SU-DHL-6 (cell line): Measurements from ENCODE around the gene RCCD1.

Experiments used
- H2AFZ ChIP-seq: fragments of 200-600 bp; sonication (generic); 2 replicates; pipeline ENCODE4 v1.6.1; 2014; ENCODE audit warnings: low read depth, mild to moderate bottlenecking, moderate library complexity, mixed read lengths, antibody characterized with exemption, low read length; ENCODE audit not compliant: severe bottlenecking
- H3F3A ChIP-seq: fragments of 200-600 bp; shearing (Covaris generic); 2 replicates; pipeline ENCODE4 v1.6.0; 2016; ENCODE audit warnings: antibody characterized with exemption, mild to moderate bottlenecking; ENCODE audit not compliant: insufficient read depth
- H3K27ac ChIP-seq: fragments of 200-600 bp; sonication (generic); 2 replicates; pipeline ENCODE4 v1.5.1; 2016; ENCODE audit warnings: low read depth, mild to moderate bottlenecking, low read length, moderate library complexity, mixed read lengths
- H3K27me3 ChIP-seq: fragments of 200-600 bp; sonication (generic), shearing (Covaris generic); 2 replicates; pipeline ENCODE4 v1.6.0; 2014; ENCODE audit warnings: mild to moderate bottlenecking, low read length
- H3K36me3 ChIP-seq: fragments of 200-600 bp; sonication (generic); 2 replicates; pipeline ENCODE4 v1.6.1; 2014; ENCODE audit warnings: mild to moderate bottlenecking, low read length, mixed read lengths
- H3K4me2 ChIP-seq: fragments of 300-600, 200-600 bp; shearing (Covaris generic), sonication (generic); 2 replicates; pipeline ENCODE4 v1.6.0; 2014; ENCODE audit warnings: low read length, low read depth, mild to moderate bottlenecking; ENCODE audit not compliant: poor library complexity, severe bottlenecking
- H3K4me3 ChIP-seq: fragments of 200-600 bp; sonication (generic); 2 replicates; pipeline ENCODE4 v1.5.1; 2014; ENCODE audit warnings: antibody characterized with exemption, low read length, mild to moderate bottlenecking, mixed read lengths; ENCODE audit not compliant: insufficient read depth, poor library complexity, severe bottlenecking
- H3K79me2 ChIP-seq: fragments of 200-600 bp; sonication (generic); 2 replicates; pipeline ENCODE4 v1.6.1; 2014; ENCODE audit warnings: mild to moderate bottlenecking, low read length, moderate library complexity; ENCODE audit not compliant: insufficient read depth
- H3K9ac ChIP-seq: fragments of 200-600 bp; sonication (generic); 2 replicates; pipeline ENCODE4 v1.7.0; 2014; ENCODE audit warnings: mild to moderate bottlenecking, low read length
- H3K9me2 ChIP-seq: fragments of 200-600 bp; sonication (generic); replicated peaks from 2 replicates; pipeline ENCODE4 v1.6.1; 2014; ENCODE audit warnings: low read length; ENCODE audit not compliant: insufficient read depth
- H3K9me3 ChIP-seq: fragments of 200-600 bp; sonication (generic); 2 replicates; pipeline ENCODE4 v1.6.1; 2014; ENCODE audit warnings: low read length, mixed read lengths; ENCODE audit not compliant: insufficient read depth
- H4K20me1 ChIP-seq: fragments of 200-600 bp; sonication (generic); 2 replicates; pipeline ENCODE4 v1.6.1; 2014; ENCODE audit warnings: low read depth, mild to moderate bottlenecking, antibody characterized with exemption, low read length, moderate library complexity, mixed read lengths
- CTCF ChIP-seq: fragments of 200-600 bp; sonication (generic); IDR thresholded peaks from one replicate; pipeline ENCODE4 v1.5.1; 2017; ENCODE audit warnings: antibody characterized with exemption, mild to moderate bottlenecking, low read length, moderate library complexity; ENCODE audit not compliant: insufficient read depth, poor library complexity, severe bottlenecking
- EZH2phosphoT487 ChIP-seq: fragments of 200-600 bp; sonication (generic), shearing (Covaris generic); conservative IDR thresholded peaks from 2 replicates; pipeline ENCODE4 v1.6.1; 2018; ENCODE audit warnings: mild to moderate bottlenecking, antibody characterized with exemption, low read length, moderate library complexity, mixed read lengths

The RCCD1 gene

GRCh38 chr15:90916461-90916860 lies 38.2 kb upstream of the RCCD1 start:
- no peaks in the 10 kb centered on the region for H3K9me2 ChIP-seq
- no peak overlapping the region for H3K27ac ChIP-seq
- H3K9me3 ChIP-seq = no peaks in the 10 kb centered on the region
- H2AFZ ChIP-seq = no peak overlapping the region
- H3K79me2 ChIP-seq = no peaks in the 10 kb centered on the region
- H4K20me1 ChIP-seq = no peaks in the 10 kb centered on the region
- no peak overlapping the region for H3K4me3 ChIP-seq
- no peak for TF ChIP-seq CTCF
- no peak for TF ChIP-seq EZH2phosphoT487
- no peak overlapping the region for H3K9ac ChIP-seq
- no peak overlapping the region for H3K4me2 ChIP-seq
- H3K36me3 ChIP-seq = no peaks in the 10 kb centered on the region
- H3K27me3 ChIP-seq = no peaks in the 10 kb centered on the region
- H3F3A ChIP-seq = no peaks in the 10 kb centered on the region

GRCh38 chr15:90917569-90917968 lies 37.1 kb upstream of the RCCD1 start:
- Histone ChIP-seq H3K27ac (no peak overlapping the region), H4K20me1 (no peaks in the 10 kb centered on the region), H3K9me3 (no peaks in the 10 kb centered on the region), H3K36me3 (no peaks in the 10 kb centered on the region), H3K79me2 (no peaks in the 10 kb centered on the region), H2AFZ (no peak overlapping the region), H3K9ac (no peak overlapping the region), H3K9me2 (no peaks in the 10 kb centered on the region), H3K27me3 (no peaks in the 10 kb centered on the region), H3K4me2 (no peak overlapping the region), H3F3A (no peaks in the 10 kb centered on the region), H3K4me3 (no peak overlapping the region)
- TF ChIP-seq EZH2phosphoT487 = no peak
- no peak for TF ChIP-seq CTCF

- no peaks in the 10 kb centered on the region for H3K36me3 ChIP-seq
- H2AFZ ChIP-seq = no peak overlapping the region
- no peaks in the 10 kb centered on the region for H3K79me2 ChIP-seq
- no peaks in the 10 kb centered on the region for H4K20me1 ChIP-seq
- TF ChIP-seq EZH2phosphoT487 = no peak
- TF ChIP-seq CTCF = no peak
- H3K4me2 ChIP-seq = no peak overlapping the region
- no peaks in the 10 kb centered on the region for H3K27me3 ChIP-seq
- H3K9me3 ChIP-seq = no peaks in the 10 kb centered on the region
- H3K9ac ChIP-seq = no peak overlapping the region
- no peak overlapping the region for H3K4me3 ChIP-seq
- H3K9me2 ChIP-seq = no peaks in the 10 kb centered on the region
- H3F3A ChIP-seq = no peaks in the 10 kb centered on the region
- H3K27ac ChIP-seq = no peak overlapping the region
Observed at GRCh38 chr15:90918034-90918788, 36.5 kb upstream of the RCCD1 start.
